Measurements from ENCODE around the gene SLC39A7. TPM values are rescaled to one million over a fixed set of nuclear protein-coding genes. Genes with fewer than 3 reads are reported as not detected.
A peak's percentile ranks its signal among the peaks of the same experiment; 100 is the strongest.

SLC39A7 gene
- total RNA-seq, 2 donors from 2014 or later, result 123 to 163 TPM

DNA sequence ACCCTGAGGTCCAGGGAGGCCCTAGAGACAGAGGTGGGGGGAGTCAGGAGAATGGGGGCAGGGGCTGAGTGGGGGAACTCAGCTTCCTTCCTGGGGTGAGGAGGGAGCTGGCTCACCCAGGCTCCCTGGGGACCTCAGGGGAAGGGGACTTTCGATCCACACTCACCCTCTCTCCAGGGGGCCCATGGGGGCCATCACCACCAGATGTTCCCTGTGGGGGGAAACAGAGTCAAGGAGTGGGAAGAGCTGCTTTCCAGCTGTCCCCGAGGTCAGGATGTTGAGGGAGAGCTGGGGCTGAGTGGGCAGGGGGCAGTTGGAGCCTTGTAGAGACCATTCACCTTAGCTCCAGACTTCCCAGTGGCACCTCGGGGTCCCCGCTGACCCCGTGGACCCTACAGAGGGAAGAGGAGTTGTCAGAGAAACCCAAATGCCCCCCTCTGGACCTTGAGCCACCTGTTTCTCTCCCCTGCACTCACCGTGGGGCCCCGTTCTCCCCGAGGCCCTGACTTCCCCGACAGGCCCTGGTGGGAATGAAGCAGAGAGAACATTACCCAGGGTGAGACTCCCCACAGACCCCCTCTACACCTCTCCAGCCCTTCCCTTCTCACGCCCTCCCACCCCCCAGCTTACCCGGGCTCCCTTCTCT is 27.0 kb upstream of the SLC39A7 start:
- Mint-ChIP-seq H3K9me3 (no peaks in the 10 kb centered on the region), H3K4me3 (no peak overlapping the region), H3K36me3 (ENCODE audit: low read depth) (no peaks in the 10 kb centered on the region), H3K27me3 (ENCODE audit: insufficient read depth) (peaks cover 26% of the 10 kb centered on the region), H3K4me1 (no peaks in the 10 kb centered on the region), H3K27ac (no peak overlapping the region)
- Histone ChIP-seq H3K36me3 (ENCODE audit: control insufficient read depth, insufficient read depth, low read length) (no peaks in the 10 kb centered on the region), H3K4me3 (ENCODE audit: low read length) (no peak overlapping the region), H3K9me3 (ENCODE audit: control insufficient read depth, low read length) (no peaks in the 10 kb centered on the region), H3K4me1 (ENCODE audit: control insufficient read depth, insufficient read depth, low read length) (no peaks in the 10 kb centered on the region), H3K9ac (ENCODE audit: extremely low read depth, low read length, poor library complexity, severe bottlenecking) (no peak overlapping the region), H3K27me3 (ENCODE audit: control insufficient read depth, insufficient read depth, low read length, poor library complexity, severe bottlenecking) (peaks cover 12% of the 10 kb centered on the region), H3K27ac (ENCODE audit: low read depth, low read length) (no peak overlapping the region)
- DNase-seq, result no peak
- TF ChIP-seq, protein P1, sequence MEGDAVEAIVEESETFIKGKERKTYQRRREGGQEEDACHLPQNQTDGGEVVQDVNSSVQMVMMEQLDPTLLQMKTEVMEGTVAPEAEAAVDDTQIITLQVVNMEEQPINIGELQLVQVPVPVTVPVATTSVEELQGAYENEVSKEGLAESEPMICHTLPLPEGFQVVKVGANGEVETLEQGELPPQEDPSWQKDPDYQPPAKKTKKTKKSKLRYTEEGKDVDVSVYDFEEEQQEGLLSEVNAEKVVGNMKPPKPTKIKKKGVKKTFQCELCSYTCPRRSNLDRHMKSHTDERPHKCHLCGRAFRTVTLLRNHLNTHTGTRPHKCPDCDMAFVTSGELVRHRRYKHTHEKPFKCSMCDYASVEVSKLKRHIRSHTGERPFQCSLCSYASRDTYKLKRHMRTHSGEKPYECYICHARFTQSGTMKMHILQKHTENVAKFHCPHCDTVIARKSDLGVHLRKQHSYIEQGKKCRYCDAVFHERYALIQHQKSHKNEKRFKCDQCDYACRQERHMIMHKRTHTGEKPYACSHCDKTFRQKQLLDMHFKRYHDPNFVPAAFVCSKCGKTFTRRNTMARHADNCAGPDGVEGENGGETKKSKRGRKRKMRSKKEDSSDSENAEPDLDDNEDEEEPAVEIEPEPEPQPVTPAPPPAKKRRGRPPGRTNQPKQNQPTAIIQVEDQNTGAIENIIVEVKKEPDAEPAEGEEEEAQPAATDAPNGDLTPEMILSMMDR (conservative IDR thresholded peaks at IDR 0.05), result no peak
- WGBS, 2 experiments (ENCODE audit: insufficient coverage in 1 of 2, insufficient read length in 1 of 2), result 79 to 100% methylated on average over 3 to 10 of the region's 11 CpGs

DNA sequence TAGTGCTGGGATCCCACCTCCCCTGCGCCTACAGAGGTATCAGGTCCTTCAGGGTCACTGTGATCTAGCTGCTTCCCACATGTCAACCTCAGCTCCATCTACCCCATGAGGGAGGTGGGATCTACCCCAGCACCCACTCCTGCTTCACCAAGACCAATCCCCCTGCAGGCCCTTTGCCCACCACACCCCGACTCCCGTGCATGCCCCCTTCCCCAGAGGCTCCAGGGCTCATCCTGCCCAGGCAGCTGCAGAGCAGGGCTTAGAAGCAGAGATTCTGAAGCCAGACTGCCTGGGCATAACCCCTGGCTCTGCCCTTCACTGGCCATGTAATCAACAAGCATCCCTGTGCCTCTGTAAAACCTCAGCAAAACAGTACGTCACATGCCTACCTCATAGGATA is 25.9 kb upstream of the SLC39A7 start:
- no peaks in the 10 kb centered on the region for H3K36me3 ChIP-seq (ENCODE audit: control insufficient read depth, insufficient read depth, low read length)
- DNase-seq, result peak; percentile 31
- no peaks in the 10 kb centered on the region for H3K4me1 ChIP-seq (ENCODE audit: control insufficient read depth, insufficient read depth, low read length)
- Mint-ChIP-seq H3K9me3 (no peaks in the 10 kb centered on the region), H3K36me3 (ENCODE audit: low read depth) (no peaks in the 10 kb centered on the region), H3K27ac (no peak overlapping the region), H3K27me3 (ENCODE audit: insufficient read depth) (peaks cover 28% of the 10 kb centered on the region), H3K4me1 (no peaks in the 10 kb centered on the region), H3K4me3 (no peak overlapping the region)
- TF ChIP-seq, protein P1 (conservative IDR thresholded peaks at IDR 0.05), result no peak
- H3K9me3 ChIP-seq (ENCODE audit: control insufficient read depth, low read length), result no peaks in the 10 kb centered on the region
- H3K9ac ChIP-seq (ENCODE audit: extremely low read depth, low read length, poor library complexity, severe bottlenecking), result no peak overlapping the region
- 90% methylated on average over 1 to 4 of the region's 4 CpGs for WGBS, 2 experiments (ENCODE audit: insufficient coverage in 1 of 2, insufficient read length in 1 of 2)
- no peak overlapping the region for H3K4me3 ChIP-seq (ENCODE audit: low read length)
- no peak overlapping the region for H3K27ac ChIP-seq (ENCODE audit: low read depth, low read length)
- H3K27me3 ChIP-seq (ENCODE audit: control insufficient read depth, insufficient read depth, low read length, poor library complexity, severe bottlenecking), result peaks cover 12% of the 10 kb centered on the region

DNA sequence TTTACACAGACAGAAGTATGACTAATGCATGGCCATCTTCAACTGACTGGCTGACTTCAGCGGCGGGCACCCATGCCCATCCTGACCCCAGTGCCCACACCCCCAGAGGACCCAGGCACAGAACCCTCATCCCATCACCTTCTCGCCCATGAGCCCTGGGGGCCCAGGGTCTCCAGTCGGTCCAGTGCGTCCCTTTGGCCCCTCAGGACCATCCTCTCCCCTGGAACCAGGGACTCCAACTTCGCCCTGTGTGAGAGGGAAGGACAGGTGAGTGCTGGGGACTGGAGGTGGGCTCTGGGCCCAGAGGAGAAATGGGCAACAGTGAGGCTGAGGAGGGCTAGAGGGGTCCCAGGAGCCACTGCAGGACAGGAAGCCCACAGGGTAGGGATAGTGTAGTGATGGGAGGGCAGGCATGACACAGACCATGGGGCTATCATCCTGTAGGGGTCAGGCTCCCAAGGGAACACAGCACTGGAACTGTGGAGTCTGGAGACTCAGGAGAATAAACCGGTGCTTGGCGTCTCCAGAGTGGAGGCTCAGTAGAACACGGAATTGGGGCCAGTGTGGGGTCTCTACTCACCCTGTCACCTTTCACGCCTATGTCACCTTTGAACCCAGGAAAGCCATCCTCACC is 25.1 kb upstream of the SLC39A7 start:
- no peaks in the 10 kb centered on the region for H3K9me3 ChIP-seq (ENCODE audit: control insufficient read depth, low read length)
- Mint-ChIP-seq H3K4me1 (no peaks in the 10 kb centered on the region), H3K4me3 (no peak overlapping the region), H3K27ac (peak overlapping the region; percentile 26), H3K9me3 (no peaks in the 10 kb centered on the region), H3K27me3 (ENCODE audit: insufficient read depth) (peaks cover 32% of the 10 kb centered on the region), H3K36me3 (ENCODE audit: low read depth) (no peaks in the 10 kb centered on the region)
- no peak for DNase-seq
- WGBS, 2 experiments (ENCODE audit: insufficient coverage in 1 of 2, insufficient read length in 1 of 2), result 81 to 89% methylated on average over 6 to 10 of the region's 10 CpGs
- H3K36me3 ChIP-seq (ENCODE audit: control insufficient read depth, insufficient read depth, low read length), result no peaks in the 10 kb centered on the region
- H3K4me1 ChIP-seq (ENCODE audit: control insufficient read depth, insufficient read depth, low read length), result no peaks in the 10 kb centered on the region
- H3K4me3 ChIP-seq (ENCODE audit: low read length), result no peak overlapping the region
- H3K27me3 ChIP-seq (ENCODE audit: control insufficient read depth, insufficient read depth, low read length, poor library complexity, severe bottlenecking), result peaks cover 12% of the 10 kb centered on the region
- TF ChIP-seq, protein P1 (conservative IDR thresholded peaks at IDR 0.05), result peak; percentile 56
- H3K9ac ChIP-seq (ENCODE audit: extremely low read depth, low read length, poor library complexity, severe bottlenecking), result no peak overlapping the region
- H3K27ac ChIP-seq (ENCODE audit: low read depth, low read length), result no peak overlapping the region

Measured in endodermal cell (in vitro differentiated cells).